OCI-LY7 (cell line): ENCODE results near the gene CRYL1. TPM values are rescaled to one million over a fixed set of nuclear protein-coding genes. Genes with fewer than 3 reads are reported as not detected.

Experiments
- BruUV-seq: library from RNA; stranded (reverse); fragments of 400-500 nt; replicated peaks from 2 replicates; lab custom pipeline; 2021; lab: Mats Ljungman, UMichigan
- CTCF ChIA-PET: fragments of 300-600 bp; sonication (Branson Sonifier 250); formaldehyde crosslinking; loops from one replicate; lab custom pipeline; 2022; ENCODE audit warnings: antibody characterized with exemption; ENCODE audit not compliant: unreplicated experiment; lab: Charles Lee
- POLR2A ChIA-PET: fragments of 300-600 bp; sonication (Branson Sonifier 250); formaldehyde crosslinking; loops from one replicate; lab custom pipeline; 2022; ENCODE audit warnings: antibody characterized with exemption; lab: Charles Lee
- DNase-seq: peaks from one replicate; pipeline ENCODE4 v3.0.0-alpha.2; 2015; ENCODE audit warnings: low spot score
- H2AFZ ChIP-seq: fragments of 200-600 bp; sonication (generic), shearing (Covaris generic); 2 replicates; pipeline ENCODE4 v1.6.1; 2014; ENCODE audit warnings: mild to moderate bottlenecking, antibody characterized with exemption, low read length, moderate library complexity
- H3K27ac ChIP-seq: fragments of 200-600 bp; sonication (generic); 2 replicates; pipeline ENCODE4 v1.5.1; 2014; ENCODE audit warnings: mixed run types, low read depth, mild to moderate bottlenecking, moderate library complexity, low read length, inconsistent platforms; ENCODE audit not compliant: poor library complexity, severe bottlenecking
- H3K36me3 ChIP-seq: fragments of 200-600 bp; sonication (generic); 2 replicates; pipeline ENCODE4 v1.6.1; 2014; ENCODE audit warnings: mild to moderate bottlenecking, antibody characterized with exemption, low read length, moderate library complexity, mixed read lengths; ENCODE audit not compliant: insufficient read depth
- H3K4me1 ChIP-seq: fragments of 200-600 bp; sonication (generic); 2 replicates; pipeline ENCODE4 v1.5.1; 2014; ENCODE audit warnings: mild to moderate bottlenecking, low read length; ENCODE audit not compliant: insufficient read depth, poor library complexity, severe bottlenecking
- H3K4me2 ChIP-seq: fragments of 200-600 bp; sonication (generic); 2 replicates; pipeline ENCODE4 v1.6.1; 2014; ENCODE audit warnings: mild to moderate bottlenecking, low read length
- H3K4me3 ChIP-seq: fragments of 200-600 bp; sonication (generic); 2 replicates; pipeline ENCODE4 v1.5.1; 2014; ENCODE audit warnings: mild to moderate bottlenecking, low read depth, low read length; ENCODE audit not compliant: poor library complexity, severe bottlenecking
- H3K79me2 ChIP-seq: fragments of 200-600 bp; sonication (generic); 2 replicates; pipeline ENCODE4 v1.6.1; 2016; ENCODE audit warnings: low read depth, mild to moderate bottlenecking, low read length, moderate library complexity, mixed read lengths; ENCODE audit not compliant: insufficient read depth
- H3K9me2 ChIP-seq: fragments of 200-600 bp; sonication (generic); 2 replicates; pipeline ENCODE4 v1.6.1; 2016; ENCODE audit warnings: mild to moderate bottlenecking, low read length, mixed read lengths; ENCODE audit not compliant: insufficient read depth
- H3K9me3 ChIP-seq: fragments of 200-600 bp; sonication (generic); 2 replicates; pipeline ENCODE4 v1.6.1; 2014; ENCODE audit warnings: mild to moderate bottlenecking, mixed run types, low read length, mixed read lengths
- H4K20me1 ChIP-seq: fragments of 200-600 bp; sonication (generic); 2 replicates; pipeline ENCODE4 v1.6.1; 2014; ENCODE audit warnings: mild to moderate bottlenecking, antibody characterized with exemption, low read length, moderate library complexity, mixed read lengths; ENCODE audit not compliant: insufficient read depth
- EZH2phosphoT487 ChIP-seq: fragments of 200-600 bp; sonication (generic); IDR thresholded peaks from 2 replicates; pipeline ENCODE4 v1.6.1; 2018; ENCODE audit warnings: low read depth, borderline replicate concordance, mild to moderate bottlenecking, mixed run types, antibody characterized with exemption, low read length, moderate library complexity, mixed read lengths
- intact Hi-C: fragments of 100-400 bp; cut with micrococcal nuclease; formaldehyde crosslinking; loops from one replicate; pipeline ENCODE4 v1.10.0; 2022; ENCODE audit not compliant: unreplicated experiment
- total RNA-seq, 2 experiments: library from RNA; depleted of rRNA in 1 of 2; stranded (reverse); fragments of >200 nt in 1 of 2; shearing (Covaris generic) in 1 of 2; gene quantifications; 2 replicates each; pipeline ENCODE4 v1.2.3, GENCODE V29; 2014 to 2022
- TF ChIP-seq, protein P1 (sequence below): fragments of 200-600 bp; sonication (generic); conservative IDR thresholded peaks from 2 replicates; pipeline ENCODE4 v1.5.1; 2014; ENCODE audit warnings: mild to moderate bottlenecking, antibody characterized with exemption, low read length, moderate library complexity, mixed read lengths

The CRYL1 gene
- total RNA-seq, 2 experiments from 2014 or later = not detected

DNA sequence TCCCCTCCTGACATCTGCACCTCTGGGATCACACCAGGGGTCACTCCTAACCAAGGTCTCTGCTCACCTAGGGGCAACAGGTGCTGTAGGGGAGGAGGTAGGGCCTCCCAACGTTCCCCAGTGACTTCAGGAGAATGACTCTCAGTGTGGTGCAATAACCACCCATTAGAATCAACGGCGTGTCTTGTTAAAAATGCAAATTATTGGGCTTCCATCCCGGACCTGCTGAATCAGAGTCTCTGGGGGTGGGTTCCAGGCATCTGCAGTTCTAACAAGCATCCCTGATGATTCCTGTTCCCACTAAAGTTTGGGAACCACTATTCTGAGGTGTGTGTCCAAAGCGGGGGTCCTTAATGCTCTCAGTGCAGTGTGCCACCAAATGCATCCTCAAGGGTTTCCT lies 84.6 kb downstream of the CRYL1 start:
- no peak overlapping the region for H3K4me3 ChIP-seq
- BruUV-seq = no TSS peak
- no peak for DNase-seq
- no peak overlapping the region for H2AFZ ChIP-seq
- TF ChIP-seq, protein P1, sequence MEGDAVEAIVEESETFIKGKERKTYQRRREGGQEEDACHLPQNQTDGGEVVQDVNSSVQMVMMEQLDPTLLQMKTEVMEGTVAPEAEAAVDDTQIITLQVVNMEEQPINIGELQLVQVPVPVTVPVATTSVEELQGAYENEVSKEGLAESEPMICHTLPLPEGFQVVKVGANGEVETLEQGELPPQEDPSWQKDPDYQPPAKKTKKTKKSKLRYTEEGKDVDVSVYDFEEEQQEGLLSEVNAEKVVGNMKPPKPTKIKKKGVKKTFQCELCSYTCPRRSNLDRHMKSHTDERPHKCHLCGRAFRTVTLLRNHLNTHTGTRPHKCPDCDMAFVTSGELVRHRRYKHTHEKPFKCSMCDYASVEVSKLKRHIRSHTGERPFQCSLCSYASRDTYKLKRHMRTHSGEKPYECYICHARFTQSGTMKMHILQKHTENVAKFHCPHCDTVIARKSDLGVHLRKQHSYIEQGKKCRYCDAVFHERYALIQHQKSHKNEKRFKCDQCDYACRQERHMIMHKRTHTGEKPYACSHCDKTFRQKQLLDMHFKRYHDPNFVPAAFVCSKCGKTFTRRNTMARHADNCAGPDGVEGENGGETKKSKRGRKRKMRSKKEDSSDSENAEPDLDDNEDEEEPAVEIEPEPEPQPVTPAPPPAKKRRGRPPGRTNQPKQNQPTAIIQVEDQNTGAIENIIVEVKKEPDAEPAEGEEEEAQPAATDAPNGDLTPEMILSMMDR = no peak
- TF ChIP-seq EZH2phosphoT487 = no peak
- H3K9me2 ChIP-seq = no peaks in the 10 kb centered on the region
- no peaks in the 10 kb centered on the region for H4K20me1 ChIP-seq
- intact Hi-C loops = no loop called here
- ChIA-PET CTCF (no interaction called here), POLR2A (no interaction called here)
- no peaks in the 10 kb centered on the region for H3K9me3 ChIP-seq
- no peak overlapping the region for H3K27ac ChIP-seq
- no peaks in the 10 kb centered on the region for H3K79me2 ChIP-seq
- no peaks in the 10 kb centered on the region for H3K36me3 ChIP-seq
- H3K4me2 ChIP-seq = no peak overlapping the region
- H3K4me1 ChIP-seq = no peaks in the 10 kb centered on the region

DNA sequence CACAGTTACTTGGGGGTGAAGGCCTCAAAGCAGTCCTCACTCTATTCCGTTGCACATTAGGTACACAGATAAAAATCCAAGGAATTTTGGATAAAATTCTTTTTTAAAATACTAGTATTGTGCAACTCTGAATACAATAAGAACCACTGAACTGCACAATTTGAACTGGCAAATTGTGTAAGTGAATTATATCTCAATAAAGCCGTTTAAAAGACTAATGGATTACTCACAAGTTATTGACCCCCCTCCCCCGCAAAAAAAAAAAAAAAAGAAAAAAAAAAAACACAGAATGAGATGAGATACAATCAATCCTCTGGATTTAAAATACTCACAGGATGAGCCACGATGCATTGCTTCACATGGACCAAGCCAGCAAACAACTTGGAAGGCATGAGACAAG lies 86.4 kb downstream of the CRYL1 start:
- H3K27ac ChIP-seq = no peak overlapping the region
- no peaks in the 10 kb centered on the region for H3K4me1 ChIP-seq
- H3K9me3 ChIP-seq = no peaks in the 10 kb centered on the region
- no peaks in the 10 kb centered on the region for H3K79me2 ChIP-seq
- TF ChIP-seq EZH2phosphoT487 = no peak
- TF ChIP-seq, protein P1 = no peak
- no peaks in the 10 kb centered on the region for H4K20me1 ChIP-seq
- H3K36me3 ChIP-seq = no peaks in the 10 kb centered on the region
- H3K9me2 ChIP-seq = no peaks in the 10 kb centered on the region
- H3K4me2 ChIP-seq = no peak overlapping the region
- no peak overlapping the region for H2AFZ ChIP-seq
- CTCF ChIA-PET = no interaction called here
- DNase-seq = no peak
- BruUV-seq = no TSS peak
- POLR2A ChIA-PET = interaction anchor here (0.7 kb wide), 1 partner anchor 1555 kb away, joined by 3 read pairs; no protein-coding TSS in a partner anchor
- intact Hi-C loops = no loop called here
- H3K4me3 ChIP-seq = no peak overlapping the region

DNA sequence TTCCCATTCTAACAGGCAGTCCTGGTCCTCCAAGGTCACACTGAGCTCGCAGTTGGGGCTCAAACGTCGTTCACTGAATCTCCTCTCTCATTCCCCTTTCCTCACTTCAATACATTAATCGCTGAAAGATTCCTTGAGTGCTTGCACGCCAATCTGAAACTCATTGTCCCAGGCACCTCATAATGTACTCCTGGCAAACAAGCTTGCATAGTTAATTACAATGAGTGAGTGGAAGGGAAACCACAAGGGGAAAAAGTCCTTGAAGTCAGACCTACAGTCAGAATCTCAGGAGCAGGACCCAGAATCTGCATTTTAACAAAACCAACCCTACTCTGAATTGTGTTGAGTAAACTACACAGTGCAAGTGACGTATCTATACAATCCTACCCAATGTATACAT lies 86.9 kb downstream of the CRYL1 start:
- Histone ChIP-seq H3K9me2 (no peaks in the 10 kb centered on the region), H3K27ac (no peak overlapping the region), H4K20me1 (no peaks in the 10 kb centered on the region), H3K4me3 (no peak overlapping the region), H3K79me2 (no peaks in the 10 kb centered on the region), H3K4me1 (no peaks in the 10 kb centered on the region), H3K4me2 (no peak overlapping the region), H3K9me3 (no peaks in the 10 kb centered on the region), H3K36me3 (no peaks in the 10 kb centered on the region), H2AFZ (no peak overlapping the region)
- ChIA-PET POLR2A (interaction anchor here (0.7 kb wide), 1 partner anchor 1554 kb away, joined by 3 read pairs; no protein-coding TSS in a partner anchor), CTCF (no interaction called here)
- no TSS peak for BruUV-seq
- TF ChIP-seq EZH2phosphoT487 = no peak
- TF ChIP-seq, protein P1 = no peak
- no peak for DNase-seq
- intact Hi-C loops = no loop called here
